CD14-positive monocyte (primary cell): ENCODE measurements around the gene SLC9C1. TPM values are rescaled to one million over a fixed set of nuclear protein-coding genes. Genes with fewer than 3 reads are reported as not detected.
A peak's percentile ranks its signal among the peaks of the same experiment; 100 is the strongest.

Experiments used
- DNase-seq, 3 donors: peaks; one replicate each; pipeline ENCODE4 v3.0.0-alpha.2; 2011 to 2022
- H2AFZ ChIP-seq: 2 replicates; pipeline ENCODE4 v1.6.0; 2012; ENCODE audit warnings: mild to moderate bottlenecking, low read depth, low read length, inconsistent platforms; ENCODE audit not compliant: insufficient read depth, poor library complexity, severe bottlenecking
- H3K27ac ChIP-seq, 2 donors: 1 replicate in 1 of 2; 2 replicates in 1 of 2; pipeline ENCODE4 v1.5.1; 2012 to 2013; ENCODE audit warnings: low read length in 2 of 2, control low read depth in 1 of 2, inconsistent platforms in 1 of 2, low read depth in 1 of 2, mild to moderate bottlenecking in 1 of 2
- H3K27me3 ChIP-seq, 2 donors: one replicate each; pipeline versions ENCODE4 v1.6.0 to v1.6.1; 2011 to 2013; ENCODE audit warnings: low read length in 2 of 2; ENCODE audit not compliant: control insufficient read depth in 2 of 2, insufficient read depth in 2 of 2
- H3K36me3 ChIP-seq, 2 donors: replicated peaks in 1 of 2; 1 replicate in 1 of 2; 2 replicates in 1 of 2; pipeline versions ENCODE4 v1.5.1 to v1.6.1; 2012 to 2013; ENCODE audit warnings: low read length in 2 of 2, control low read depth in 1 of 2, inconsistent platforms in 1 of 2, mild to moderate bottlenecking in 1 of 2; ENCODE audit not compliant: insufficient read depth in 2 of 2, control insufficient read depth in 1 of 2
- H3K4me1 ChIP-seq, 2 donors: 1 replicate in 1 of 2; 2 replicates in 1 of 2; pipeline versions ENCODE4 v1.5.1 to v1.6.1; 2012 to 2013; ENCODE audit warnings: low read length in 2 of 2, control low read depth in 1 of 2, inconsistent platforms in 1 of 2, mild to moderate bottlenecking in 1 of 2, moderate library complexity in 1 of 2; ENCODE audit not compliant: insufficient read depth in 2 of 2, control insufficient read depth in 1 of 2
- H3K4me2 ChIP-seq: replicated peaks from 2 replicates; pipeline ENCODE3; 2012; ENCODE audit warnings: low read length, moderate library complexity, mild to moderate bottlenecking; ENCODE audit not compliant: poor library complexity, severe bottlenecking; ENCODE audit errors: extremely low read depth
- H3K4me3 ChIP-seq, 3 experiments: fragments of 200-600 bp in 1 of 3; sonication (generic) in 1 of 3; replicated peaks in 1 of 3; 1 replicate in 2 of 3; 2 replicates in 1 of 3; pipeline ENCODE4 v1.5.1; 2011 to 2013; ENCODE audit warnings: low read length in 3 of 3, mild to moderate bottlenecking in 3 of 3, control low read depth in 2 of 3, low read depth in 2 of 3, inconsistent platforms in 1 of 3, moderate library complexity in 1 of 3
- H3K79me2 ChIP-seq: 2 replicates; pipeline ENCODE4 v1.6.0; 2012; ENCODE audit warnings: mild to moderate bottlenecking, control low read depth, inconsistent platforms, low read length, moderate library complexity; ENCODE audit not compliant: insufficient read depth
- H3K9ac ChIP-seq: 2 replicates; pipeline ENCODE4 v1.6.0; 2017; ENCODE audit warnings: low read length, mild to moderate bottlenecking; ENCODE audit not compliant: insufficient read depth, poor library complexity, severe bottlenecking
- H3K9me3 ChIP-seq, 2 donors: replicated peaks in 1 of 2; 1 replicate in 1 of 2; 2 replicates in 1 of 2; pipeline versions ENCODE4 v1.5.1 to v1.6.1; 2012 to 2013; ENCODE audit warnings: low read length in 2 of 2, control low read depth in 1 of 2; ENCODE audit not compliant: control insufficient read depth in 1 of 2, insufficient read depth in 1 of 2
- H4K20me1 ChIP-seq: 2 replicates; pipeline ENCODE4 v1.6.0; 2012; ENCODE audit warnings: mild to moderate bottlenecking, low read length, control low read depth, moderate library complexity; ENCODE audit not compliant: insufficient read depth
- H3K27ac Mint-ChIP-seq, 7 donors: one replicate each; pipeline ENCODE4 v1.8.0; 2020; ENCODE audit warnings: mild to moderate bottlenecking in 7 of 7, mixed read lengths in 7 of 7, moderate library complexity in 6 of 7, inconsistent platforms in 2 of 7
- H3K27me3 Mint-ChIP-seq, 3 donors: one replicate each; pipeline ENCODE4 v1.8.0; 2021 to 2022; ENCODE audit warnings: low read depth in 3 of 3, mild to moderate bottlenecking in 3 of 3, mixed read lengths in 3 of 3, moderate library complexity in 3 of 3, inconsistent platforms in 1 of 3
- H3K36me3 Mint-ChIP-seq, 2 donors: one replicate each; pipeline ENCODE4 v1.8.0; 2020; ENCODE audit warnings: mixed read lengths in 2 of 2, inconsistent platforms in 1 of 2, mild to moderate bottlenecking in 1 of 2
- H3K4me1 Mint-ChIP-seq: one replicate; pipeline ENCODE4 v1.8.0; 2020; ENCODE audit warnings: mild to moderate bottlenecking, mixed read lengths
- H3K4me3 Mint-ChIP-seq, 2 donors: one replicate each; pipeline ENCODE4 v1.8.0; 2020; ENCODE audit warnings: mild to moderate bottlenecking in 2 of 2, mixed read lengths in 2 of 2, moderate library complexity in 1 of 2
- H3K9me3 Mint-ChIP-seq, 7 donors: one replicate each; pipeline ENCODE4 v1.8.0; 2020 to 2022; ENCODE audit warnings: mixed read lengths in 7 of 7, mild to moderate bottlenecking in 6 of 7, moderate library complexity in 6 of 7, inconsistent platforms in 2 of 7
- CTCF ChIP-seq: fragments of 200-600 bp; IDR thresholded peaks from one replicate; pipeline ENCODE4 v1.8.0; 2022; ENCODE audit warnings: antibody characterized with exemption, mild to moderate bottlenecking
- WGBS: methylation state at CpG from one replicate; pipeline ENCODE4 v1.1.5; 2013; ENCODE audit warnings: missing lambda C conversion rate; ENCODE audit not compliant: insufficient coverage; 5-methylcytosine and 5-hydroxymethylcytosine counted together
- intact Hi-C, 2 donors: fragments of 100-400 bp; cut with micrococcal nuclease; formaldehyde crosslinking; loops; one replicate each; pipeline versions ENCODE4 v1.15.0 to v1.15.1; 2023
- polyA plus RNA-seq, 3 donors: library from polyadenylated mRNA; depleted of rRNA in 1 of 3; unstranded in 2 of 3; stranded (reverse) in 1 of 3; fragments of 300-500 nt in 2 of 3; fragments of >200 nt in 1 of 3; fragmentation: Illumina TruSeq in 2 of 3; gene quantifications; 1 replicate in 2 of 3; 2 replicates in 1 of 3; pipeline ENCODE4 v1.2.3, GENCODE V29; 2012 to 2021

SLC9C1 gene
- polyA plus RNA-seq, 3 donors: not detected

GRCh38 chr3:112136959-112137693 lies 156.9 kb downstream of the SLC9C1 start:
- no peak overlapping the region for H3K4me3 ChIP-seq
- H3K27me3 ChIP-seq: no peaks in the 10 kb centered on the region
- Mint-ChIP-seq H3K27ac (no peak overlapping the region), H3K4me1 (peaks cover 37% of the 10 kb centered on the region), H3K27me3 (peaks cover 0 to 2% (median 0%) of the 10 kb centered on the region in 3 donors), H3K4me3 (no peak overlapping the region), H3K36me3 (no peaks in the 10 kb centered on the region), H3K9me3 (no peaks in the 10 kb centered on the region)
- H3K4me1 ChIP-seq: peaks cover 23 to 32% of the 10 kb centered on the region in 2 donors
- no peak overlapping the region for H3K4me2 ChIP-seq
- no CpG with 5 or more reads among the region's 5 CpGs for WGBS
- no peak overlapping the region for H2AFZ ChIP-seq
- DNase-seq: peak in 1 of 3 donors; percentile 15
- H4K20me1 ChIP-seq: no peaks in the 10 kb centered on the region
- intact Hi-C loops: no loop called here
- no peak overlapping the region for H3K9ac ChIP-seq
- no peak overlapping the region for H3K27ac ChIP-seq
- no peaks in the 10 kb centered on the region for H3K36me3 ChIP-seq
- TF ChIP-seq CTCF: peak; percentile 57
- no peaks in the 10 kb centered on the region for H3K79me2 ChIP-seq
- H3K9me3 ChIP-seq: no peaks in the 10 kb centered on the region

DNA sequence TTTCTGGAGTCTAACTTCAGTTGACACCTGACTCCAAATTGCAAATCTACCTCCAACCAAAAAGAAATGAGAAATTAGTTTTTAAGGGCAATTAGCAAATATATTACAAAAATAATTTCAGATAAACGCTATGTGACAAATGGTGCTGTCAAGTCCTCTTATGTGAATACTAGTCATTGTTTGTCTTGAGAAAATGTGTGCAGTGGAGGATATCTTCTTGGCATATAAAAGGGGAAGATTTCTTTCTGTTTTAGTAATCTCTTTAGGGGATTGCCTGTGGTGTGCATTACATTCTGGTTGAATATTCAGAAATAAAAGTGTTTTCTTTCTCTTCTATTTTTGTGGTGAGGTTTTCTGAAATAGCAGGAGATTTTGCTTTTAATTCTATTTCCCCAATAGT lies 158.0 kb downstream of the SLC9C1 start:
- no peaks in the 10 kb centered on the region for H3K36me3 Mint-ChIP-seq
- Histone ChIP-seq H3K27me3 (no peaks in the 10 kb centered on the region), H3K4me3 (no peak overlapping the region), H3K4me2 (no peak overlapping the region), H3K79me2 (no peaks in the 10 kb centered on the region), H2AFZ (no peak overlapping the region), H3K4me1 (peaks cover 23 to 32% of the 10 kb centered on the region in 2 donors), H4K20me1 (no peaks in the 10 kb centered on the region), H3K9me3 (no peaks in the 10 kb centered on the region), H3K9ac (no peak overlapping the region), H3K27ac (no peak overlapping the region), H3K36me3 (no peaks in the 10 kb centered on the region)
- no peak overlapping the region for H3K27ac Mint-ChIP-seq
- DNase-seq: no peak
- no peaks in the 10 kb centered on the region for H3K9me3 Mint-ChIP-seq
- peaks cover 0 to 2% (median 0%) of the 10 kb centered on the region in 3 donors for H3K27me3 Mint-ChIP-seq
- no peak overlapping the region for H3K4me3 Mint-ChIP-seq
- H3K4me1 Mint-ChIP-seq: peaks cover 33% of the 10 kb centered on the region
- TF ChIP-seq CTCF: no peak
- WGBS: no CpG with 5 or more reads among the region's 1 CpG
- intact Hi-C loops: no loop called here
